ENCODE results near the gene UBTD2. TPM values are rescaled to one million over a fixed set of nuclear protein-coding genes. Genes with fewer than 3 reads are reported as not detected.

UBTD2 gene
- total and polyA plus RNA-seq, 9 of the 15 experiments (the other 6 are each of a cell fraction or from before 2014, with no cell fraction given) = 0.01 to 0.46 (median 0.15) TPM; not detected in 1

DNA sequence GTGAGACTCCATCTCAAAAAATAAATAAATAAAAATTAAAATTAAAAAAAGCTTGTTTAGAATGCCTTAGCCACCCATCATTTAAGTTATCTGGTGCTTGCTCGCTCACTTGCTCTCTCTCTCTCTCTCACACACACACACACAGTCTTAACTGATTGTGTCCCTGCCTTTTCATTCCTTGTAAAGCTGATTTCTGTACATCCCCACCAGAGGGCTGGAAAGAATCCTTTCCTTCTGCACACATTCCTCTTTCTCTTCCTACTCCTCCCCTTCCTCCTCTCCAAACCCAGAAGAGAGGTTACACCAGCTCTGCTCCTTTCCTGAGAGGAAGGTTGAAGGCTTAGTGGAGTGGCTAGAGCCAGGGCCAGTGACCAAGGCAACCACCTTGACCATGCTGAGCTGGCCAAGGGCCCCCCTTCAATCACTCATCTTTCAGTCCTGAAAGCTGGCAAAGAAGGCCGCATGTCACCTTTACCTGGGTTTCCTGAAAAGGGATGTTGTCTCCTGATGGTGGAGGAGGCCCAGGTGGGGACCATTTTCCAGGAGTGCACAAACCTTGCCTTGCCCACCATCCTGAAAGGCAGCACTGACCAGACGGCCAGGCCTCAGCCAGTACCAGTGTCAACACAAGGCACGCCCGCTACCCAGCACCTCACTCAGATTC is 121.1 kb downstream of the UBTD2 start:
- H3K27me3 ChIP-seq (ENCODE audit: control insufficient read depth in 2 of 2, insufficient read depth in 2 of 2, low read length in 2 of 2) = no peaks in the 10 kb centered on the region; a peak in 1 of 5 replicates
- ChIA-PET CTCF (ENCODE audit: low intra/inter-chr PET ratio) (no interaction called here), POLR2A (interaction anchor here (0.6 to 1.1 kb wide), 4 partner anchors 12 to 566 kb away, joined by 3 to 4 read pairs (median 4); no protein-coding TSS in a partner anchor)
- peaks cover 4% of the 10 kb centered on the region for H3K9me1 ChIP-seq (ENCODE audit: control insufficient read depth, insufficient read depth, low read length)
- no peak overlapping the region for H3K4me2 ChIP-seq (ENCODE audit: insufficient read depth, low read length)
- H3K79me2 ChIP-seq (ENCODE audit: control insufficient read depth, insufficient read depth, low read length) = no peaks in the 10 kb centered on the region
- DNase-seq (ENCODE audit: extremely low read depth in 1 of 4, low spot score in 3 of 4) (no peak), ATAC-seq (peak; percentile 43; the same call in 2 of the 3 replicates), FAIRE-seq (no peak)
- no peaks in the 10 kb centered on the region for H4K20me1 ChIP-seq (replicated peaks; ENCODE audit: control insufficient read depth, insufficient read depth, low read length)
- H3K36me3 ChIP-seq (ENCODE audit: control insufficient read depth, insufficient read depth, low read length) = no peaks in the 10 kb centered on the region
- no peak overlapping the region for H2AFZ ChIP-seq (ENCODE audit: low read depth, low read length)
- H3K9ac ChIP-seq (ENCODE audit: insufficient read depth in 1 of 2, low read depth in 2 of 2, low read length in 2 of 2) = no peak overlapping the region; a peak in 1 of 4 replicates
- 56% methylated on average over 5 of the region's 5 CpGs for WGBS (ENCODE audit: insufficient coverage, low coverage, missing lambda C conversion rate)
- intact Hi-C loops (cut with micrococcal nuclease) (no loop called here), in situ Hi-C loops (cut with MboI) (no loop called here)
- no peak overlapping the region for H3K27ac ChIP-seq (ENCODE audit: extremely low read depth, low read depth, low read length)
- H3K4me1 ChIP-seq (replicated peaks in 1 of 2; ENCODE audit: control insufficient read depth in 2 of 2, insufficient read depth in 2 of 2, low read length in 2 of 2) = peaks cover 0 to 7% of the 10 kb centered on the region in 2 experiments; a peak in 2 of 5 replicates
- no peak overlapping the region for H3K4me3 ChIP-seq
- TF ChIP-seq RCOR1 (IDR thresholded peaks at IDR 0.05; ENCODE audit: borderline replicate concordance in 1 of 2, low read depth in 2 of 2, low read length in 2 of 2) (0 out of 4 replicates have a peak, but pooled peaks of 1 of the 2 experiments have one; percentile 38), MTA2 (IDR thresholded peaks at IDR 0.05; ENCODE audit: low read depth) (no peak), RAD21 (CRISPR knock-in tag; conservative IDR thresholded peaks at IDR 0.05 in 1 of 2, IDR thresholded peaks at IDR 0.05 in 1 of 2) (peak; percentile 12 to 23; a peak in 1 of 4 replicates)
- TF ChIP-seq, protein P1, sequence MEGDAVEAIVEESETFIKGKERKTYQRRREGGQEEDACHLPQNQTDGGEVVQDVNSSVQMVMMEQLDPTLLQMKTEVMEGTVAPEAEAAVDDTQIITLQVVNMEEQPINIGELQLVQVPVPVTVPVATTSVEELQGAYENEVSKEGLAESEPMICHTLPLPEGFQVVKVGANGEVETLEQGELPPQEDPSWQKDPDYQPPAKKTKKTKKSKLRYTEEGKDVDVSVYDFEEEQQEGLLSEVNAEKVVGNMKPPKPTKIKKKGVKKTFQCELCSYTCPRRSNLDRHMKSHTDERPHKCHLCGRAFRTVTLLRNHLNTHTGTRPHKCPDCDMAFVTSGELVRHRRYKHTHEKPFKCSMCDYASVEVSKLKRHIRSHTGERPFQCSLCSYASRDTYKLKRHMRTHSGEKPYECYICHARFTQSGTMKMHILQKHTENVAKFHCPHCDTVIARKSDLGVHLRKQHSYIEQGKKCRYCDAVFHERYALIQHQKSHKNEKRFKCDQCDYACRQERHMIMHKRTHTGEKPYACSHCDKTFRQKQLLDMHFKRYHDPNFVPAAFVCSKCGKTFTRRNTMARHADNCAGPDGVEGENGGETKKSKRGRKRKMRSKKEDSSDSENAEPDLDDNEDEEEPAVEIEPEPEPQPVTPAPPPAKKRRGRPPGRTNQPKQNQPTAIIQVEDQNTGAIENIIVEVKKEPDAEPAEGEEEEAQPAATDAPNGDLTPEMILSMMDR (IDR thresholded peaks at IDR 0.05 in 2 of 3, conservative IDR thresholded peaks at IDR 0.05 in 1 of 3; ENCODE audit: insufficient read depth in 2 of 3, low read depth in 1 of 3, low read length in 3 of 3) = 0 out of 6 replicates have a peak, but pooled peaks of 1 of the 3 experiments have one; percentile 14
- H3K9me3 ChIP-seq (replicated peaks; ENCODE audit: control insufficient read depth, insufficient read depth, low read depth, low read length) = no peaks in the 10 kb centered on the region
- no TSS peak for BruUV-seq (replicated peaks)
